Brain microvascular endothelial cell (primary cell): ENCODE data around the gene CPLANE2.
"Not testable (repeated sequence)": the region's sequence is repeated elsewhere in the genome, so short reads cannot be mapped to it uniquely, and the experiment has no call there.

ENCODE experiments used
- DNase-seq: peaks from one replicate; pipeline ENCODE4 v3.0.0-alpha.2; 2020
- H3K27ac ChIP-seq: fragments of 250-450 bp; sonication (Bioruptor Pico); 2 replicates; pipeline ENCODE4 v1.5.1; 2020; ENCODE audit warnings: mild to moderate bottlenecking, moderate library complexity
- H3K27me3 ChIP-seq: fragments of 250-450 bp; sonication (Bioruptor Pico); replicated peaks from 2 replicates; pipeline ENCODE4 v1.5.1; 2020; ENCODE audit warnings: mild to moderate bottlenecking
- H3K36me3 ChIP-seq: fragments of 250-450 bp; sonication (Bioruptor Pico); replicated peaks from 2 replicates; pipeline ENCODE4 v1.5.1; 2020; ENCODE audit warnings: mild to moderate bottlenecking
- H3K4me3 ChIP-seq: 2 replicates; pipeline ENCODE4 v1.5.1; 2011; ENCODE audit warnings: low read depth, mild to moderate bottlenecking, control low read depth, low read length, moderate library complexity
- in situ Hi-C: cut with HindIII; loops from 2 replicates; pipeline ENCODE4 v1.10.0; 2017; ENCODE audit warnings: low sequenced_read_pairs, low pct_ligation_motif_present
- TF ChIP-seq, protein P1 (sequence below): IDR thresholded peaks from 2 replicates; pipeline ENCODE4 v1.5.1; 2011; ENCODE audit warnings: low read depth, mild to moderate bottlenecking, moderate library complexity, low read length, control low read depth, inconsistent platforms; ENCODE audit errors: missing control alignments

Gene CPLANE2

DNA sequence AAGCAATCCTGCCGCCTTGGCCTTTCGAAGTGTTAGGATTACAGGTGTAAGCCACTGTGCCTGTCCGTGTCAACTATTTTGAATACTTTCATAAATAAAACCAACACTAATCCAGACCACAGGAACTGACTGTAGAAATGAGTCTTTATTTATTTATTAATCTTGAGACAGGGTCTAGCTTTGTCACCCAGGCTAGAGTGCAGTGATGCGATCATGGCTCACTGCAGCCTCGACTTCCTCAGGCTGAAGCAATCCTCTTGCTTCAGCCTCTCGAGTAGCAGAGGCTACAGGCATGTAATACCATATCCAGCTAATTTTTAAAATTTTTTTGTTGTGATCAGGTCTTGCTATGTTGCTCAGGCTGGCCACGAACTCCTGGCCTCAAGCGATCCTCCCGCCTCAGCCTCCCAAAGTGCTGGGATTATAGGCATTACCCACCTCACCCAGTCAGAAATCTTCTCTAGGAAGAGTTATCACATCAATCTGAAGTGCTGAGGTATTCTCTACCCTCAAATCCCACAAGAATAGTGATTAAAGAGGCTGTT is 21.7 kb upstream of the CPLANE2 start:
- H3K27ac ChIP-seq, result no peak overlapping the region
- H3K27me3 ChIP-seq, result no peaks in the 10 kb centered on the region
- H3K36me3 ChIP-seq, result peaks cover 3% of the 10 kb centered on the region
- TF ChIP-seq, protein P1, sequence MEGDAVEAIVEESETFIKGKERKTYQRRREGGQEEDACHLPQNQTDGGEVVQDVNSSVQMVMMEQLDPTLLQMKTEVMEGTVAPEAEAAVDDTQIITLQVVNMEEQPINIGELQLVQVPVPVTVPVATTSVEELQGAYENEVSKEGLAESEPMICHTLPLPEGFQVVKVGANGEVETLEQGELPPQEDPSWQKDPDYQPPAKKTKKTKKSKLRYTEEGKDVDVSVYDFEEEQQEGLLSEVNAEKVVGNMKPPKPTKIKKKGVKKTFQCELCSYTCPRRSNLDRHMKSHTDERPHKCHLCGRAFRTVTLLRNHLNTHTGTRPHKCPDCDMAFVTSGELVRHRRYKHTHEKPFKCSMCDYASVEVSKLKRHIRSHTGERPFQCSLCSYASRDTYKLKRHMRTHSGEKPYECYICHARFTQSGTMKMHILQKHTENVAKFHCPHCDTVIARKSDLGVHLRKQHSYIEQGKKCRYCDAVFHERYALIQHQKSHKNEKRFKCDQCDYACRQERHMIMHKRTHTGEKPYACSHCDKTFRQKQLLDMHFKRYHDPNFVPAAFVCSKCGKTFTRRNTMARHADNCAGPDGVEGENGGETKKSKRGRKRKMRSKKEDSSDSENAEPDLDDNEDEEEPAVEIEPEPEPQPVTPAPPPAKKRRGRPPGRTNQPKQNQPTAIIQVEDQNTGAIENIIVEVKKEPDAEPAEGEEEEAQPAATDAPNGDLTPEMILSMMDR, result no peak
- no peak overlapping the region for H3K4me3 ChIP-seq
- no peak for DNase-seq
- in situ Hi-C loops, result no loop called here

DNA sequence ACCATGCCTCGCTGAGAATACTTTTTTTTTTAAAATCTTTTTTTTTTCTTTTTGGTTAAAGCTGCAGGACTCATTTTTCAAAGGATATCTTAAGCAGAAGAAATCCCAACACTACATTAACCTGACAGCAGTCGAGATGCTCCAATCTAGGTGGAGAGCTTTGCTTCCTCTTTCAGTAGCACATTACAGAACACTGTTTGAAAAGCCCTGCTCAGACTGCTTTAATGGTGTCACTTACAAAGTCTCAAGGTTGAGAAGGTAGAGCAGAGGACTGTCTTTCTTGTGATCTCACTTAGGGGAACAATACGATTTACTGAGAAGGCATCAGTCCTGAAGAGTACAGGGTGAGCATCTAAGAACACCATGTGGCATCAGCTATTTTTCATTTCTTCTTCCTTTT is 21.0 kb upstream of the CPLANE2 start:
- Histone ChIP-seq H3K27ac (no peak overlapping the region), H3K4me3 (no peak overlapping the region), H3K27me3 (no peaks in the 10 kb centered on the region), H3K36me3 (peaks cover 3% of the 10 kb centered on the region)
- TF ChIP-seq, protein P1, result no peak
- DNase-seq, result no peak
- in situ Hi-C loops, result no loop called here

DNA sequence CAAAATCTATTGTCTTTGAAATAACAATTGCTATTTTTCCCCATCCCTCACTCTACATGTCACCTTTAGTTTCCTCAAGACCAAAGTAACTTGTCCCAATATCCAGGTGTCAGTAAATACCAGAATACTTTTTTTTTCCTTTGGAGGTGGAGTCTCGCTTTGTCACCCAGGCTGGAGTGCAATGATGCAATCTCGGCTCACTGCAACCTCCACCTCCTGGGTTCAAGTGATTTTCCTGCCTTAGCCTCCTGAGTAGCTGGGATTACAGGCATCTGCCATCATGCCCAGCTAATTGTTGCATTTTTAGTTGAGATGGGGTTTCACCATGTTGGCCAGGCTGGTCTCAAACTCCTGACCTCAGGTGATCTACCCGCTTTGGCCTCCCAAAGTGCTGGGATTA is 20.6 kb upstream of the CPLANE2 start:
- H3K27ac ChIP-seq, in situ Hi-C loops, H3K4me3 ChIP-seq, H3K36me3 ChIP-seq, H3K27me3 ChIP-seq, DNase-seq: not testable (repeated sequence)

DNA sequence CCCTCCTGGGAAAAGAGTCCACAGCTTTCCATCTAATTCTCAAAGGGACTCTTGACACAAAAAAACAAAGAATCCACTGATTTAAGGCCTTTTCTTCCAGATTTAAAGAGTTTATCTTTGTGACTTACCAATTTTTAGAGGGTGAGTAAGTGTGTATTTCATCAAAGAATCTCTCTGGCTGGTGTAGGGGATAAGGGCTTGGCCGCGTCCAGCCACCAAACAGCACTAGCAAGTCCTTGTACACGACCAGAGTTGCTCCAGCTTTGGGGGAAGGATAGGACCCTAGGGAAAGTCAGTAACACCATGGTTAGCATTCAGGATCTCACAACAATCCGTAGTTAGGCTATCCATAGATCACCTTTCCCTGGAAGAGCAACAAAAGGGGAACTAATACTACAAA is 19.5 kb upstream of the CPLANE2 start:
- in situ Hi-C loops, result no loop called here
- Histone ChIP-seq H3K4me3 (no peak overlapping the region), H3K27me3 (no peaks in the 10 kb centered on the region), H3K27ac (no peak overlapping the region), H3K36me3 (peaks cover 6% of the 10 kb centered on the region)
- no peak for DNase-seq
- TF ChIP-seq, protein P1, result no peak

DNA sequence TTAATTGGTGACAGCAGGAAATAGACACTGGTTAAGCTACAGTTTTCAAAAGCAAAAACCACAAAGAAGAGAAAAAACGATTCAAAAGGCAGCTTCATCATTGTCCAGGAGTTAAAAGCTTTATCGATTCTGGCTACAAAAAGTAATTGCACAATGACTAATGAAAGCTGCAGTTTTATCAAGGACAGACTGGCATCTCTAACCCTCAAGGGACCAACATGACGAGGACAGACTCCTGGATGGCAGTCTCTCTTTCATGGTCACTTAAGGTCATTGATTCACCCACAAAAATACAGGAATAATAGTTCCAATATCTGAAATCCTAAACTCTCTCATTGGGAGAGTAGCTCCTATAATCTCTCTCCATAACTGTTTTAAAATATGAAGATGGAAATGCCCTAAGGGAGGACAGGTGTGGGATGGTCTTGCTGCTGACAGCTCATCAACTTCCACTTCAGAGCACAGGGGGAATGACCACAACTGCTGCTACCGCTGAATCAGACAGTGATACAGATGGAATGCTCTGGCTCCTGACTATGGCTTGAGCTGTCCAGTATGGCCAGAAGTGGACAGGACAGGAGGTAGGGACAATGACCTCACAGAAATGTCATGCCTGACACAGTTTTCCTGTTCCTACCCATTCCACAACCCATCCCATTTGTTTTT is 17.4 kb upstream of the CPLANE2 start:
- Histone ChIP-seq H3K27me3 (no peaks in the 10 kb centered on the region), H3K36me3 (peaks cover 16% of the 10 kb centered on the region), H3K27ac (no peak overlapping the region), H3K4me3 (no peak overlapping the region)
- in situ Hi-C loops, result no loop called here
- no peak for DNase-seq
- TF ChIP-seq, protein P1, result no peak

DNA sequence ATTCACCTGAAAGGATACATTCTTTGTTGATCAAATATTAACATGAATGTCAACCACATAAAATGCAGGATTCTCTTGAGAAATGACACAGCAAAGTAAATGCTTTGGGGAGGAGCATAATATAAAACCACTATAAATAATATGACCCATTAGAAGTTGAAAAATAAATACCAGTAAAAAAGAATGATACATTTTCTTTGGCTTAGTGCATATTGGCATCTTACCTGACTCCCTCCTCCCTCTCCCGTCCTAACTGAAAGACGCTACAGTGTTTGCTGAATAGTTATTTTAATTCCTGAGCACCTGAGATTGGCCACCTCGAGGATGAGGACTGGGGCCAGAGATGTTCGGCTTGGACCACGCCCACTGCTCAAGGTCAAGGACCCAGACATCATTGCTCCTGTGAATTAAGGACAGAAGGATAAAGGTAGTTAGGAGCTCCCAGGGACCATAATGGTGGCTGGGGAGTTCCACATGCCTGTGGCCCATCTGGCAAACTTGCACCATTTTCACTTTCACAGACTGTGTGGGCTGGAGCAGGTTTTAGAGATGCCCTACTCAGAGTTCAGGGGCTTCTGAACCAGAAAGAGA is 16.4 kb upstream of the CPLANE2 start:
- Histone ChIP-seq H3K27me3 (no peaks in the 10 kb centered on the region), H3K36me3 (peaks cover 16% of the 10 kb centered on the region), H3K4me3 (no peak overlapping the region), H3K27ac (no peak overlapping the region)
- no peak for DNase-seq
- TF ChIP-seq, protein P1, result no peak
- in situ Hi-C loops, result no loop called here
